SK-N-MC (cell line): ENCODE data around the gene MPPED2.

Source experiments
- DNase-seq: peaks from one replicate; pipeline ENCODE4 v3.0.0-alpha.2; 2011; ENCODE audit warnings: low read depth, low spot score
- H3K27ac ChIP-seq: fragments of 200-600 bp; sonication (generic); 2 replicates; pipeline ENCODE4 v1.5.1; 2016; ENCODE audit warnings: mixed run types
- H3K36me3 ChIP-seq: fragments of 200-600 bp; sonication (generic); 2 replicates; pipeline ENCODE4 v1.6.1; 2017; ENCODE audit warnings: antibody characterized with exemption, low read length, mixed read lengths; ENCODE audit not compliant: insufficient read depth
- H3K4me3 ChIP-seq: fragments of 200-600 bp; sonication (generic); 2 replicates; pipeline ENCODE4 v1.5.1; 2016
- H3K9ac ChIP-seq: fragments of 200-600 bp; sonication (generic); 2 replicates; pipeline ENCODE4 v1.8.0; 2017; ENCODE audit warnings: mixed run types, mixed read lengths; ENCODE audit not compliant: insufficient read length
- H3K9me3 ChIP-seq: fragments of 200-600 bp; sonication (generic); 2 replicates; pipeline ENCODE4 v1.6.1; 2017; ENCODE audit warnings: low read depth, mild to moderate bottlenecking, antibody characterized with exemption, low read length, moderate library complexity, mixed read lengths
- EZH2 ChIP-seq: fragments of 200-600 bp; sonication (generic); IDR thresholded peaks from one replicate; pipeline ENCODE4 v1.6.1; 2017; ENCODE audit warnings: antibody characterized with exemption
- FOXP2 ChIP-seq: optimal IDR thresholded peaks from 2 replicates; pipeline ENCODE3; 2011; ENCODE audit warnings: mild to moderate bottlenecking, moderate library complexity; ENCODE audit not compliant: insufficient read depth; ENCODE audit errors: extremely low read length, control extremely low read depth
- POLR2AphosphoS5 ChIP-seq: IDR thresholded peaks from 2 replicates; pipeline ENCODE4 v1.6.1; 2012; ENCODE audit warnings: mild to moderate bottlenecking, low read depth, low read length, borderline replicate concordance

Gene MPPED2

DNA sequence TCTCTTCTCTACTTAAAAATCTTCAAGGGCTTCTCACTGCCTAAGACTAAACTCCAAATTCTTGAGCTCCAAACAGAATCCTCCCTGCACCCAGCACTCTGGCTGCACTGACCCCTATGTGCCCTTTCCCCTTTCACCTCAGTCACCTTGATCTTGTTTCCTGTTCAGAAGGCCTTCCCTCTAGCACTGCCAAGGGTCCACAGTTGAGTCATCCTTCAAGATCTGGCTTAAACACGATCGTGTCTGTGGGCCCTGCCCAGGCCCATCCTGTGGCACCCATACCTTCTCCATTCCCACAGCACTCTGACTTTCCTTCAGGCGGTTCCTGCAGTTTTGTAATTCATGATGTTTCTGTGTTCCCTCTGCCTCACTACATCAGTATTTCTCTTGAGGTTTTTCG lies 134.0 kb downstream of the MPPED2 start:
- H3K36me3 ChIP-seq, result no peaks in the 10 kb centered on the region
- H3K9ac ChIP-seq, result no peak overlapping the region
- H3K9me3 ChIP-seq, result no peaks in the 10 kb centered on the region
- DNase-seq, result no peak
- no peak overlapping the region for H3K4me3 ChIP-seq
- TF ChIP-seq POLR2AphosphoS5 (no peak), EZH2 (no peak), FOXP2 (no peak)
- H3K27ac ChIP-seq, result no peak overlapping the region

DNA sequence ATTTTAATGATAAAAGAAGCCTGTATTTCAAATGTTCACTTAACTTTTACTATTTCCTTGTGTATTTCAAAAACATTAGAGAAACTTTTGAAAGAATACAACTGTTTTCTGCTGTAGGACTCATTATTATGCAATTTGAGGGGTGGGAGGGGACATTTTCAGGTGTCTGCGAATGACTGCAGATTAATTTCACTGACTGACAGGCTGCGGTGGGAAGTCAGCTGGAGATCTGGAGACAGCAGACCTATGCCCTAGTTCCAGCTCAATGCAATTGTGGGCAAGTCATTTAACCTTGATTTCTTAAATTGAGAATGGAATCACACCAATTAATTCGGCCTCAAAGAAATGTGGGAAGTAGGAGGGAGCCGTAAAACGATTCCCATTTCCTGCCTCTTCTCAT lies 134.5 kb downstream of the MPPED2 start:
- H3K4me3 ChIP-seq, result no peak overlapping the region
- TF ChIP-seq FOXP2, result no peak
- no peak for TF ChIP-seq POLR2AphosphoS5
- no peak for TF ChIP-seq EZH2
- DNase-seq, result no peak
- no peaks in the 10 kb centered on the region for H3K36me3 ChIP-seq
- no peak overlapping the region for H3K9ac ChIP-seq
- H3K27ac ChIP-seq, result no peak overlapping the region
- H3K9me3 ChIP-seq, result no peaks in the 10 kb centered on the region

DNA sequence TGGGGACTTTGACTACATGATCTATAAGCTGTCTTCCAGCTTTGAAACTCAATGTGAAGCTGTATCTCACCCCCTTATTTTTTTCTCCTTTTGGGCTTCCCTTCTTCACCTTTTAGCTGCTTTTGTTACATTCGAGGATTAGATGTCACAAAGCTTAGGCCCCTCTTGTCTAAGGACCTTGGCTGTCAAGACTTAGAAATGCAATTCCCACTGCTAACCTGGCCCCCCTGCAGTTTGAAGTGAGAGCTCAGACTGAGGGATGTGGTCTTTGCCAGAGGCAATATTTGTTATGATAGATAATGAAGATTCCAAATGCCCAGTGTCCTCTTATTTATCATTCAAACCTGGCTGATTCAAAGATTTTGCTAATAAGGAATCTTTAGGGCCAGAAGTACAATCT lies 135.0 kb downstream of the MPPED2 start:
- Histone ChIP-seq H3K4me3 (no peak overlapping the region), H3K27ac (no peak overlapping the region), H3K9ac (no peak overlapping the region), H3K36me3 (no peaks in the 10 kb centered on the region), H3K9me3 (no peaks in the 10 kb centered on the region)
- DNase-seq, result no peak
- TF ChIP-seq EZH2, result no peak
- TF ChIP-seq POLR2AphosphoS5, result no peak
- no peak for TF ChIP-seq FOXP2

DNA sequence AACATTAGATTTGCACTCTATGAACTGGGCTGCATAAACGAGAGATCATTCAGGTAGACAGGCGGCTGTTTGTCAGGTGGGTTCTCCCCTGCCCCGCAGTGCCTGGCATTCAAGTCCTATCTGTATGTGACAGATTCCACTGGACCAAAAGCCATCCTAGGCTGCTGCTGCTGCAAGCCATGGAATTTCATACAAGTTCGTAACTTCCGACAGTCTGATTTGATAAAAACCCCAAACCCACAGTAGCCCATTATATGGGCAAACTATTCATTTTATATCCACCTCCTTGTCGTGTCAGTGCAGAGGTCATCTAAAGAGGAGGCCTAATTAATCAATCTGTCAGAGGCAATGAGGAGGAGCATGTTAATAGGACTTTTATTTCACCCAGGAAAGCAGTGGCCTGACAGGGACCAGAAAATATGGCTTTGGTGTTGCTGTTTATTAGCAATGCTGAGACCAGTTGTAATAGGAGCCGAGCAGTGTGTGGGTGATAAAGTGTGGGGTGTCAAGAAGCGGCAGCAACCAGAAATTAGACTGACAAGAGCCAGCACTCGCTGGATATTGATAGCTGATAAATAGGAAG lies 139.0 kb downstream of the MPPED2 start:
- no peak for DNase-seq
- H3K27ac ChIP-seq, result no peak overlapping the region
- TF ChIP-seq FOXP2, result no peak
- TF ChIP-seq POLR2AphosphoS5, result no peak
- no peak for TF ChIP-seq EZH2
- no peaks in the 10 kb centered on the region for H3K36me3 ChIP-seq
- no peak overlapping the region for H3K4me3 ChIP-seq
- H3K9me3 ChIP-seq, result no peaks in the 10 kb centered on the region
- H3K9ac ChIP-seq, result no peak overlapping the region

DNA sequence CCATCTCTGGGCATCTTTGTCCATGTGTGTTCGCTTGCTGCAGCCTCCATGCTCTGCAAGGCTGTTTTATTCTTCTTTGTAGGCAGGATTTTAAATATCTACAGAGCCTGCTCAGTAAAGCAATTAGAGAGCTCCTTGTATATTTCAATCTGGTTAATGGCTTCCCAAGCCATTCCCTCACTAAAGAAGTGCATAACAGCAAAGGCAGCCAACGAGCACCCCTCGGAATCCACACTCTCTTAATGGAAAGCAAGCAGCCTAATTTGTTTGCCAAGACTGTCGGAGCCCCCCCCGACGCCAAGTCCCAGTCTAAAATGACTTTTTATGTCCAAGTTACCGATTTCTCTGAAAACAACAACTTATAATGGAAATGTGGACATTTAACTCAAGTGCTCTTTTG lies 139.6 kb downstream of the MPPED2 start:
- DNase-seq, result no peak
- TF ChIP-seq EZH2 (no peak), FOXP2 (no peak), POLR2AphosphoS5 (no peak)
- no peaks in the 10 kb centered on the region for H3K9me3 ChIP-seq
- H3K27ac ChIP-seq, result no peak overlapping the region
- H3K36me3 ChIP-seq, result no peaks in the 10 kb centered on the region
- H3K9ac ChIP-seq, result no peak overlapping the region
- H3K4me3 ChIP-seq, result no peak overlapping the region

DNA sequence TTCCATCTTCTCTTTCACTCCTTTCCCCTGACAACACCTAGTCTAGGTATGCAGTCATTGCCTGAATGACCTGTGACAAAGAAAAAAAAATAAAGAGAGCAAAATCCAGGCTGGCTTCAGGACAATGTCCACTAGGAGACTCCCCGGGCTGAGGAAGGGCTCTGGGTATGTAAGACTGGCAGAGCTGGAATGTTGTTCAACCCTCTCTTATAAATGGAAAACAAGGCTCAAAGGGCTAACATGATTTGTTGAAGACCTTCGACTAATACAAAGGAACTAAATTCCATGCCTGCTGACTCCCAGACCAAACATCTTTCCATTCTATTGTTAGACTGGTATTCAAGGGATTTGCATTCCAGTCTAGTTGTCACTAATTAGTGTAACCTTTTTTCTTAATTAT lies 141.1 kb downstream of the MPPED2 start:
- H3K9ac ChIP-seq, result no peak overlapping the region
- TF ChIP-seq EZH2 (no peak), POLR2AphosphoS5 (no peak), FOXP2 (no peak)
- no peak overlapping the region for H3K27ac ChIP-seq
- DNase-seq, result no peak
- no peaks in the 10 kb centered on the region for H3K36me3 ChIP-seq
- no peak overlapping the region for H3K4me3 ChIP-seq
- H3K9me3 ChIP-seq, result no peaks in the 10 kb centered on the region

DNA sequence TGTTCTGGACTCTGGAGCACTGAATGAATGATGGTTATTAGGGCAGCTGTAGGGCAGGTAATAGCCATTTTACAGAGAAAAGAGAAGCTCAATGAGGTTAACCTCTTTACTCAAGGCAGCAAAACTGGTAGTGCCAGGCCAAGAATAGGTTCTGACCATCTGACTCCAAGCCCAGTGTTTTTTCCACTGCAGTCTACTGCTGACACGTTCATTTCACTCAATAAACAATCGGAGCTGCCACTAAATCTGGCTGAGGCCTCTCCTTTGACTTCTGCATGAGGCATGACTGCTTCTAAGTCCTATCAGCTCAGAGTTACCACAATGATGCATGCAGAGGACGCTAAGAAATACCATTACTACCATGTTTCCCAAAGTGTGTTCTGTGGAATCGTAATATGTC lies 145.6 kb downstream of the MPPED2 start:
- Histone ChIP-seq H3K9ac (no peak overlapping the region), H3K4me3 (no peak overlapping the region), H3K9me3 (no peaks in the 10 kb centered on the region), H3K27ac (no peak overlapping the region), H3K36me3 (no peaks in the 10 kb centered on the region)
- no peak for DNase-seq
- no peak for TF ChIP-seq POLR2AphosphoS5
- no peak for TF ChIP-seq EZH2

DNA sequence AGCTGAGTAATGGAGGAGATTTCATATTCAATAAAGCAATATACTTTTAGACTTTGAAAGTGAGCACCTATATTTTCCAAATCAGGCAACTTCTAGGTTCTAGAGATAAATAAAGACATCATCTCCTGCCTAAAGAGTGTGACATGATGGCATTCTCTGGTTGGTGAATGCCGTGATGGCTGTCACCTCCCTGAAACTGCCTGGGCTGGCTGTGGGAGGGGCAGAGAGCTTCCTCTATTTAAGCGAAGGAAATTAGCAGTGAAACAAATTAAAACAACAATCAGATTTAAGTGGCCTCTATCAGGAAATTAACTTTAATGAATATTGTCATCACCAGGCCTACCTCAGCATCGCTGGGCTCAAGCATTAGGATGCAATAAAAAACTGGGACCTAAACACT lies 149.4 kb downstream of the MPPED2 start:
- TF ChIP-seq POLR2AphosphoS5 (no peak), EZH2 (no peak), FOXP2 (no peak)
- Histone ChIP-seq H3K9me3 (no peaks in the 10 kb centered on the region), H3K27ac (no peak overlapping the region), H3K9ac (no peak overlapping the region), H3K4me3 (no peak overlapping the region), H3K36me3 (no peaks in the 10 kb centered on the region)
- no peak for DNase-seq

DNA sequence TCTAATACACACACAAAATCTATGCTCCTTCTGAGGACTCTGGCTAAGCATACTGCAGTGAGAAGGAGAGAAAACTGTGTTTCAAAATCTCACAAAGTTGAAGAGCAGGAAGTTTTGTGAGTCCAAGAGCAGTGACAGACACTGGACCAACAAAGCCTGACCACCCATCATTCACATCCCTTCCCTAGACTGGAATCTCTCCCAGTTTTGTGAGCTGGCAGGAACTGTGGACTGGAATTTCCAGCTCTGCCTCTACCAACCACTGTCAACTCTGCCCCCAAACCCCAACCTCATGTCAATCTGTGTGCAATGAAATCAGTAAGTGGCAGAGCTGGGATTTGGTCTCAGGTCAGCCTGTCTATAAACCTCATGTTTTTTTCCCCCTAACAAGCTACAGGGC lies 150.7 kb downstream of the MPPED2 start:
- H3K9me3 ChIP-seq, result no peaks in the 10 kb centered on the region
- H3K9ac ChIP-seq, result no peak overlapping the region
- no peak for DNase-seq
- H3K27ac ChIP-seq, result no peak overlapping the region
- TF ChIP-seq EZH2 (no peak), FOXP2 (no peak), POLR2AphosphoS5 (no peak)
- H3K4me3 ChIP-seq, result no peak overlapping the region
- H3K36me3 ChIP-seq, result no peaks in the 10 kb centered on the region
